Effector CD8-positive, alpha-beta T cell (primary cell): ENCODE data around the gene MT2A.
"Not testable (repeated sequence)": the region's sequence is repeated elsewhere in the genome, so short reads cannot be mapped to it uniquely, and the experiment has no call there.

Experiments
- DNase-seq: peaks from one replicate; lab custom pipeline; 2025; lab: John Stamatoyannopoulos, UW
- total RNA-seq, 4 experiments: gene quantifications; one replicate each; lab custom pipeline; 2026; lab: John Stamatoyannopoulos, UW

The MT2A gene
- total RNA-seq, result 3.6 to 11.2 (median 4.9) reads per million in 4 experiments

GRCh38 chr16:56608043-56608875 lies at the start of gene MT2A:
Gene MT2A, plus strand, starts transcription at chr16:56608584. Its CDS starts 72 bp downstream, at chr16:56608656.
- DNase-seq, result peak; percentile 71

GRCh38 chr16:56559109-56559508 lies 49.3 kb upstream of the MT2A start:
- no peak for DNase-seq

GRCh38 chr16:56560447-56560846 lies 47.9 kb upstream of the MT2A start:
- DNase-seq, result no peak

GRCh38 chr16:56561126-56561525 lies 47.3 kb upstream of the MT2A start:
- no peak for DNase-seq

- DNase-seq, result no peak
These were observed 43.4 kb upstream of the MT2A start, which contains the start of gene MT4 for GRCh38 chr16:56564793-56565477. Gene MT4, plus strand, starts transcription at chr16:56565073. Its CDS starts 56 bp downstream, at chr16:56565129.

- no peak for DNase-seq
These were observed 38.4 kb upstream of the MT2A start for GRCh38 chr16:56569971-56570370.

GRCh38 chr16:56571525-56571924 lies 36.9 kb upstream of the MT2A start:
- no peak for DNase-seq

GRCh38 chr16:56574625-56575024 lies 33.8 kb upstream of the MT2A start:
- DNase-seq, result no peak

- peak; percentile 80 for DNase-seq
These were observed 31.6 kb upstream of the MT2A start for GRCh38 chr16:56576585-56577299.

- no peak for DNase-seq
These were observed 31.1 kb upstream of the MT2A start for GRCh38 chr16:56577300-56577625.

GRCh38 chr16:56580391-56581048 lies 27.9 kb upstream of the MT2A start:
- DNase-seq, result no peak

GRCh38 chr16:56582911-56583310 lies 25.5 kb upstream of the MT2A start:
- DNase-seq, result not testable (repeated sequence)

GRCh38 chr16:56583351-56584168 lies 24.8 kb upstream of the MT2A start:
- DNase-seq, result no peak

GRCh38 chr16:56584276-56584675 lies 24.1 kb upstream of the MT2A start:
- DNase-seq, result no peak

GRCh38 chr16:56588781-56589140 lies 19.6 kb upstream of the MT2A start:
- DNase-seq, result no peak

- peak; percentile 12 for DNase-seq
These were observed 19.0 kb upstream of the MT2A start, which contains the start of gene MT3 for GRCh38 chr16:56589141-56590039. Gene MT3, plus strand, starts transcription at chr16:56589528. Its CDS starts 63 bp downstream, at chr16:56589591.

- no peak for DNase-seq
These were observed 16.9 kb upstream of the MT2A start for GRCh38 chr16:56591377-56592060.

- no peak for DNase-seq
These were observed 14.7 kb upstream of the MT2A start for GRCh38 chr16:56593573-56594291.

GRCh38 chr16:56594292-56594619 lies 14.1 kb upstream of the MT2A start:
- no peak for DNase-seq
